ENCODE results near the gene TPRX1.

DNA sequence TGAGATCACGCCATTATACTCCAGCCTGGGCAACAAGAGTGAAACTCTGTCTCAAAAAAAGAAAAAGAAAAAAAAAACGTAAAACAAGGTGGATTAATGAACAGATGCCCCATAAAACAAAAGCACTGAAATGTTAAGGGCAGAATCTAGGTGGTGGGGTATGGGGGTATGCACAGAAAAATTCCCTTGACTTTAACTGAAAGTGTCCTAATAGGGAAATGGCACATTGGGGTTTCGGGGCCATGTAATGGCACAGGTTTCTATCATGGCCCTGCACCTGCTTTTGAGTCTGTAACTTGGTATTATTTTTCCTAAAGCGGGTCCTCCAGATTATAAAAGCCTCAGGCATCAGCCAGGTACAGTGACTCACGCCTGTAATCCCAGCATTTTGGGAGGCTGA, 42.8 kb downstream of the TPRX1 start:
- no peak for TF ChIP-seq EZH2 (IDR thresholded peaks at IDR 0.05)
- TF ChIP-seq POLR2AphosphoS5 (IDR thresholded peaks at IDR 0.05; ENCODE audit: borderline replicate concordance, low read depth, low read length): no peak

All from SK-N-MC (cell line).